Right atrium auricular region (tissue), 2 donors: ENCODE results near the gene SLC26A4. TPM values are rescaled to one million over a fixed set of nuclear protein-coding genes. Genes with fewer than 3 reads are reported as not detected.

Experiments
- DNase-seq: peaks from one replicate; pipeline ENCODE4 v3.0.0-alpha.2; 2019; ENCODE audit warnings: low spot score
- H3K27ac ChIP-seq, 2 donors: fragments of 200-600 bp; sonication (generic); 1 replicate in 1 of 2; 2 replicates in 1 of 2; pipeline ENCODE4 v1.5.1; 2016 to 2019
- H3K27me3 ChIP-seq, 2 donors: fragments of 200-600 bp; sonication (generic); one replicate each; pipeline versions ENCODE4 v1.5.1 to v1.6.0; 2017 to 2019
- H3K36me3 ChIP-seq: fragments of 200-600 bp; sonication (generic); one replicate; pipeline ENCODE4 v1.5.1; 2016
- H3K4me1 ChIP-seq, 2 donors: fragments of 200-600 bp; sonication (generic); one replicate each; pipeline versions ENCODE4 v1.5.1 to v1.6.0; 2017 to 2019
- H3K4me3 ChIP-seq, 2 donors: fragments of 200-600 bp; sonication (generic); 1 replicate in 1 of 2; 2 replicates in 1 of 2; pipeline ENCODE4 v1.5.1; 2017 to 2019; ENCODE audit warnings: mild to moderate bottlenecking in 1 of 2, moderate library complexity in 1 of 2
- H3K9me3 ChIP-seq, 2 donors: fragments of 200-600 bp; sonication (generic); one replicate each; pipeline ENCODE4 v1.5.1; 2019
- CTCF ChIP-seq, 2 donors: fragments of 200-600 bp; sonication (generic); IDR thresholded peaks; one replicate each; pipeline ENCODE4 v1.5.1; 2019; ENCODE audit warnings: antibody characterized with exemption in 2 of 2
- total RNA-seq, 2 donors: library from RNA; depleted of rRNA; stranded (reverse); fragments of >200 nt; gene quantifications; one replicate each; pipeline ENCODE4 v1.1.0, GENCODE V29; 2016

The SLC26A4 gene
- total RNA-seq, 2 donors from 2014 or later: 0.30 to 0.51 TPM

- Histone ChIP-seq H3K4me3 (no peak overlapping the region), H3K27me3 (no peaks in the 10 kb centered on the region), H3K36me3 (no peaks in the 10 kb centered on the region), H3K4me1 (no peaks in the 10 kb centered on the region), H3K27ac (no peak overlapping the region), H3K9me3 (no peaks in the 10 kb centered on the region)
- no peak for TF ChIP-seq CTCF (IDR thresholded peaks at IDR 0.05)
- DNase-seq: no peak
These were observed 23.7 kb downstream of the SLC26A4 start for GRCh38 chr7:107684287-107684686.

GRCh38 chr7:107684947-107685463 lies 24.4 kb downstream of the SLC26A4 start:
- Histone ChIP-seq H3K36me3 (no peaks in the 10 kb centered on the region), H3K4me3 (no peak overlapping the region), H3K4me1 (peaks cover 0 to under 1% of the 10 kb centered on the region in 2 donors), H3K9me3 (no peaks in the 10 kb centered on the region), H3K27ac (no peak overlapping the region), H3K27me3 (no peaks in the 10 kb centered on the region)
- TF ChIP-seq CTCF (IDR thresholded peaks at IDR 0.05): no peak
- no peak for DNase-seq

- no peak for DNase-seq
- no peaks in the 10 kb centered on the region for H3K9me3 ChIP-seq
- no peak overlapping the region for H3K27ac ChIP-seq
- no peaks in the 10 kb centered on the region for H3K27me3 ChIP-seq
- H3K4me1 ChIP-seq: peaks cover 0 to 9% of the 10 kb centered on the region in 2 donors
- no peak overlapping the region for H3K4me3 ChIP-seq
- no peak for TF ChIP-seq CTCF (IDR thresholded peaks at IDR 0.05)
- H3K36me3 ChIP-seq: no peaks in the 10 kb centered on the region
These were observed 26.3 kb downstream of the SLC26A4 start for GRCh38 chr7:107686816-107687387.

- Histone ChIP-seq H3K27ac (no peak overlapping the region), H3K36me3 (no peaks in the 10 kb centered on the region), H3K9me3 (no peaks in the 10 kb centered on the region), H3K27me3 (no peaks in the 10 kb centered on the region), H3K4me1 (peaks cover 0 to 9% of the 10 kb centered on the region in 2 donors), H3K4me3 (no peak overlapping the region)
- DNase-seq: no peak
- no peak for TF ChIP-seq CTCF (IDR thresholded peaks at IDR 0.05)
These were observed 27.0 kb downstream of the SLC26A4 start for GRCh38 chr7:107687656-107688055.

GRCh38 chr7:107689553-107689952 lies 28.9 kb downstream of the SLC26A4 start:
- Histone ChIP-seq H3K27ac (no peak overlapping the region), H3K4me3 (no peak overlapping the region), H3K4me1 (peaks cover 0 to 9% of the 10 kb centered on the region in 2 donors), H3K36me3 (no peaks in the 10 kb centered on the region), H3K27me3 (no peaks in the 10 kb centered on the region), H3K9me3 (no peaks in the 10 kb centered on the region)
- no peak for TF ChIP-seq CTCF (IDR thresholded peaks at IDR 0.05)
- no peak for DNase-seq

- no peaks in the 10 kb centered on the region for H3K27me3 ChIP-seq
- no peak overlapping the region for H3K4me3 ChIP-seq
- no peak overlapping the region for H3K27ac ChIP-seq
- no peaks in the 10 kb centered on the region for H3K9me3 ChIP-seq
- no peaks in the 10 kb centered on the region for H3K36me3 ChIP-seq
- peaks cover 0 to 9% of the 10 kb centered on the region in 2 donors for H3K4me1 ChIP-seq
- no peak for DNase-seq
- TF ChIP-seq CTCF (IDR thresholded peaks at IDR 0.05): no peak
These were observed 29.5 kb downstream of the SLC26A4 start for GRCh38 chr7:107690084-107690483.
